SU-DHL-6 (cell line): ENCODE data around the gene DHX58.

Experiments
- EZH2phosphoT487 ChIP-seq: fragments of 200-600 bp; sonication (generic), shearing (Covaris generic); conservative IDR thresholded peaks from 2 replicates; pipeline ENCODE4 v1.6.1; 2018; ENCODE audit warnings: mild to moderate bottlenecking, antibody characterized with exemption, low read length, moderate library complexity, mixed read lengths
- TF ChIP-seq, protein P1 (sequence below): fragments of 200-600 bp; sonication (generic); IDR thresholded peaks from one replicate; pipeline ENCODE4 v1.5.1; 2017; ENCODE audit warnings: antibody characterized with exemption, mild to moderate bottlenecking, low read length, moderate library complexity; ENCODE audit not compliant: insufficient read depth, poor library complexity, severe bottlenecking

DNA sequence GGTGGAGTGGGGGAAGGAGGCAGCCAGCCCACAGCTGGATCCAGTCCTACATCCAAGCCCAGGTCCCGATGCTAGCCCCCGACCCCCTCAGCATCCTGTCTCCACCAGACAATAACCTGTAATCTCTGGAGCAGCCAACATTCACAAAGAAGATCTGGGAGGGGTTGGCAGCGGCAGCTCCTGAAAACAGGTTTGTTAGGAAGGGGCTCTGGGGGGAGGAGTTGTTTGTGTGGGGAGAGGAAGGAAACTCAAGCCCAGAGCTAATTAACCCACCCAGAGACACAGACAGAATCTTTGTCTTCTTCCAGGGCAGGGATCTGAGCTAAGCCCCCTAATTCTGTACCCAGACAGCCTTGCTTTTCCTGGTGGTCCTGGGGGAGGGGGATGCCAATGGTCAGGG lies 57.5 kb downstream of the DHX58 start:
- no peak for TF ChIP-seq EZH2phosphoT487
- TF ChIP-seq, protein P1, sequence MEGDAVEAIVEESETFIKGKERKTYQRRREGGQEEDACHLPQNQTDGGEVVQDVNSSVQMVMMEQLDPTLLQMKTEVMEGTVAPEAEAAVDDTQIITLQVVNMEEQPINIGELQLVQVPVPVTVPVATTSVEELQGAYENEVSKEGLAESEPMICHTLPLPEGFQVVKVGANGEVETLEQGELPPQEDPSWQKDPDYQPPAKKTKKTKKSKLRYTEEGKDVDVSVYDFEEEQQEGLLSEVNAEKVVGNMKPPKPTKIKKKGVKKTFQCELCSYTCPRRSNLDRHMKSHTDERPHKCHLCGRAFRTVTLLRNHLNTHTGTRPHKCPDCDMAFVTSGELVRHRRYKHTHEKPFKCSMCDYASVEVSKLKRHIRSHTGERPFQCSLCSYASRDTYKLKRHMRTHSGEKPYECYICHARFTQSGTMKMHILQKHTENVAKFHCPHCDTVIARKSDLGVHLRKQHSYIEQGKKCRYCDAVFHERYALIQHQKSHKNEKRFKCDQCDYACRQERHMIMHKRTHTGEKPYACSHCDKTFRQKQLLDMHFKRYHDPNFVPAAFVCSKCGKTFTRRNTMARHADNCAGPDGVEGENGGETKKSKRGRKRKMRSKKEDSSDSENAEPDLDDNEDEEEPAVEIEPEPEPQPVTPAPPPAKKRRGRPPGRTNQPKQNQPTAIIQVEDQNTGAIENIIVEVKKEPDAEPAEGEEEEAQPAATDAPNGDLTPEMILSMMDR: no peak
